Spleen (tissue), 7 donors: Measurements from ENCODE around the gene AP4E1.

ENCODE experiments used
- CTCF ChIP-seq, 11 experiments: fragments of 200-600 bp in 7 of 11; fragments of 450-650 bp in 4 of 11; sonication (generic) in 4 of 11; IDR thresholded peaks in 8 of 11; conservative IDR thresholded peaks in 3 of 11; 1 replicate in 7 of 11; 2 replicates in 4 of 11; pipeline versions ENCODE4 v1.4.0 to v1.8.0; 2016 to 2021; ENCODE audit warnings: antibody characterized with exemption in 11 of 11, inconsistent platforms in 4 of 11, mild to moderate bottlenecking in 1 of 11
- POLR2AphosphoS5 ChIP-seq, 3 donors: sonication (generic); formaldehyde crosslinking; IDR thresholded peaks; one replicate each; pipeline ENCODE4 v1.5.1; 2017; ENCODE audit warnings: antibody characterized with exemption in 3 of 3
- donor health status: DM: no; HTN: no; CAD: no; lungs with moderate emphysema.
- donor health status: DM: no; HTN: no; CAD: no.
- donor health status: DM: no; HTN: no; CAD: no.

GRCh38 chr15:50908209-50909009, at the start of gene AP4E1:
- TF ChIP-seq CTCF (IDR thresholded peaks at IDR 0.05 in 8 of 11, conservative IDR thresholded peaks at IDR 0.05 in 3 of 11) (peak; percentile 96 to 99 (median 98)), POLR2AphosphoS5 (IDR thresholded peaks at IDR 0.05) (peak; percentile 90 to 93 (median 91))
